A673 (cell line): ENCODE data around the gene STK40.

Experiments
- EZH2 ChIP-seq: fragments of 200-600 bp; sonication (generic); IDR thresholded peaks from 2 replicates; pipeline ENCODE4 v1.6.1; 2017; ENCODE audit warnings: borderline replicate concordance, low read depth, mild to moderate bottlenecking, mixed read lengths, antibody characterized with exemption, low read length; ENCODE audit not compliant: poor library complexity, severe bottlenecking
- TF ChIP-seq, protein P1 (sequence below): fragments of 300-800, 200-600 bp; sonication (generic); conservative IDR thresholded peaks from 2 replicates; pipeline ENCODE4 v1.5.1; 2017; ENCODE audit warnings: low read depth, mild to moderate bottlenecking, antibody characterized with exemption, low read length, moderate library complexity, mixed read lengths

DNA sequence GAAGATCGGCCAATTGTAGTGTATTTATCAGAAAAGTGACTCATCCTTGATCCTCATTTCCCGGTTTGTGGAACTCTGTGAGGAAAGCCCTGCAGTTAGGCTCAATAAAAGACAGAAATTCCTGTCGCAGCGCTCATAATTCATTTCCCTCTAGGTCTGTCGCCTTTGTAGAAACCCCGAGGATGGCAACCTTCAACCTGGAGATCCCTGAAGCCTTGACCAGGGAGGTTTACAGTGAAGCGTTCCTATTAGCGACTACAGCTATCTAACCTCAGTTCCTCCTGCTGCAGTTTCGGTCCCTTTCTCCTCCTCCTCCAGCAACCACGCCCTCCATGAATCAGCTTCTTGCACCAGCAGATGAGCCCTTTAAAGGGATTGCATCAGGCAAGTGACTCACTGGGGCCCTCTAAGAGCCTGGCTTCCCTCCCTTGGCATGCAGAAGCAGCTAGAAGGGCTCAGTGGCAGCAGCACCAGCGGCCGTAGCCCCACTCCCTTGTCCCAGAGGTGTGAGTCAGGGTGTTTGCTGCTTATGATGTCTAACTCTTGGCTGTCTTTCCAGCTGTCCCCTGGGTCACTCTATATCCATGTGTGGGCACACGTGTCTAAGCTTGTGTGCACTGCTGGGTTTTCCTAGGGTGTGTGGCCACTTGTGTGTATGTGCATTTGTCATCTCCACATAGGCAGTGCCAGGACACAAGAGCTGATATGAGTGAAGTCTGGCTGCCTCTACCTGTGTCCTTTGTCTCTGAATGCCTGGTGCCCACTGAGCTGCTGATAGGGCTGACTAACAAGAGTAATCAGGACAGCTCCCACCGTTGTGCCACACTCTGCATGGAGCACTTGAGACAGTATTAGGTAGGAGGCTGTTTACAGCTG lies 779 bp upstream of the STK40 start:
- TF ChIP-seq, protein P1, sequence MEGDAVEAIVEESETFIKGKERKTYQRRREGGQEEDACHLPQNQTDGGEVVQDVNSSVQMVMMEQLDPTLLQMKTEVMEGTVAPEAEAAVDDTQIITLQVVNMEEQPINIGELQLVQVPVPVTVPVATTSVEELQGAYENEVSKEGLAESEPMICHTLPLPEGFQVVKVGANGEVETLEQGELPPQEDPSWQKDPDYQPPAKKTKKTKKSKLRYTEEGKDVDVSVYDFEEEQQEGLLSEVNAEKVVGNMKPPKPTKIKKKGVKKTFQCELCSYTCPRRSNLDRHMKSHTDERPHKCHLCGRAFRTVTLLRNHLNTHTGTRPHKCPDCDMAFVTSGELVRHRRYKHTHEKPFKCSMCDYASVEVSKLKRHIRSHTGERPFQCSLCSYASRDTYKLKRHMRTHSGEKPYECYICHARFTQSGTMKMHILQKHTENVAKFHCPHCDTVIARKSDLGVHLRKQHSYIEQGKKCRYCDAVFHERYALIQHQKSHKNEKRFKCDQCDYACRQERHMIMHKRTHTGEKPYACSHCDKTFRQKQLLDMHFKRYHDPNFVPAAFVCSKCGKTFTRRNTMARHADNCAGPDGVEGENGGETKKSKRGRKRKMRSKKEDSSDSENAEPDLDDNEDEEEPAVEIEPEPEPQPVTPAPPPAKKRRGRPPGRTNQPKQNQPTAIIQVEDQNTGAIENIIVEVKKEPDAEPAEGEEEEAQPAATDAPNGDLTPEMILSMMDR: no peak
- TF ChIP-seq EZH2: no peak
